ENCODE measurements around the gene E2F4. TPM values are rescaled to one million over a fixed set of nuclear protein-coding genes. Genes with fewer than 3 reads are reported as not detected.

Gene E2F4
- total RNA-seq, 1 experiment from 2014 or later = 74.5 TPM

DNA sequence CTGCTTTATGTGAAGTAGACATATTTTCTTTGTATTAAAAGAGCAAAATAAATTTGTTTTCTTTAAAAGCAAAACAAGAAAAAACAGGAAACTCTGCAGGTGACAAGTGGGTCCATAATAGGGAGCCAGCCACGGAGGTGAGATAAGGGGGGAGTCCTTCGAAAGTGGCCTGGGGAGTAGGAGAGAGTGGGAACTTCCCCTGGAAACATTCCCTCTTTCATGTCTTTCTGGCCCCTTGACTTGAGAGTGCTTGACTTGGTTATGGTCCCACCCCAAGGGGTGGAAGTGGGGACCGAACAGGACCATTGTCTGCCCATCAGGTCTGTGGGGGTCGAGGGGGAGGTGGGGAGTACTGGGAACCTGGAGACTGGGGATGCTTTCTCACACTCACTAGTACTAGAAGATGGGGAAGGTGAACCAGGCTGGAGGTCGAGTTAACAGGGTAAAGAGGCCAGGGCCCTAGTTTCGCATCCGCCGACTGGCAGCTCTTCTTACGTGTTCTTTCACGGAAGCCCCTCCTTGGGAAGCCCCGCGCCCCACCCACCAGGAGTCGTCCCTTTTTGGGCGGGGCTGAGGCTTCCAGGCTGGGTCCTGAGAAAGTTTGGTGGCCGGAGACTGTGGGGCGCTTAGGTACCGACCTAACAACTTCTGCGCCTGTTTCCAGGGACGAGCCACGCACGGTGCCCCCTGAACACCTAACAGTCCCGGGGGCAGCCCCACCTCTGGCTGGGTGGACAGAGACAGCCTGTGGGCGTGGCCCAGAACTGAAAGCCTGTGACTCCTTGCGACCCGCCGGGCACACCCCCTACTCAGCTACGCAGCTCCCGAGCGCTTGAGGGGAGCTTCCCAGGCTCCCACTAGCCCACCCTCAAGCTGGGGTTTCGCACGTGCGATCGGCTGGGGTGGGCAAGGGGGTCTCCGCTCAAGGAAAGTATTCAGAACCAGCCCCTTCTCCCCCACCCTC is 33.0 kb upstream of the E2F4 start:
- ChIA-PET CTCF (no interaction called here), POLR2A (no interaction called here)
- intact Hi-C loops (cut with micrococcal nuclease; ENCODE audit: unreplicated experiment) (loop anchor here (10.0 kb wide), 2 partner anchors 144 to 184 kb away; no protein-coding TSS in a partner anchor), in situ Hi-C loops (cut with HindIII; ENCODE audit: low pct_unique_long_range_greater_than_20kb, low sequenced_read_pairs) (no loop called here)
- no peaks in the 10 kb centered on the region for H3K9me3 ChIP-seq (ENCODE audit: control insufficient read depth, insufficient read depth, low read depth, low read length)
- peaks cover 3% of the 10 kb centered on the region; the same call in 1 of the 2 replicates for H3K4me1 ChIP-seq (ENCODE audit: control insufficient read depth, insufficient read depth, low read length)
- H3K4me3 ChIP-seq (ENCODE audit: low read depth in 2 of 2, low read length in 2 of 2) = peak overlapping the region; percentile 71 to 80
- peak overlapping the region; percentile 65 for H3K27ac ChIP-seq (ENCODE audit: low read length)
- DNase-seq (ENCODE audit: low read depth, low spot score) = no peak
- peak; percentile 43 for ATAC-seq
- no peaks in the 10 kb centered on the region for H3K36me3 ChIP-seq (ENCODE audit: control insufficient read depth, insufficient read depth, low read length)
- BruUV-seq (replicated peaks) = no TSS peak
- TF ChIP-seq POLR2AphosphoS5 (IDR thresholded peaks at IDR 0.05; ENCODE audit: low read depth, low read length) (no peak), SIN3A (IDR thresholded peaks at IDR 0.05; ENCODE audit: borderline replicate concordance, insufficient read depth, low read depth, low read length) (no peak), CTCF (IDR thresholded peaks at IDR 0.05) (no peak), TCF7L2 (IDR thresholded peaks at IDR 0.05; ENCODE audit: low read depth, low read length) (no peak), REST (IDR thresholded peaks at IDR 0.05; ENCODE audit: insufficient read depth in 1 of 2, low read depth in 2 of 2, low read length in 1 of 2) (no peak)
- H3K27me3 ChIP-seq (ENCODE audit: control insufficient read depth, insufficient read depth, low read length) = no peaks in the 10 kb centered on the region

GRCh38 chr16:67161595-67162058 is 30.3 kb upstream of the E2F4 start:
- Histone ChIP-seq H3K27ac (ENCODE audit: low read length) (peak overlapping the region; percentile 55; the same call in 1 of the 2 replicates), H3K9me3 (ENCODE audit: control insufficient read depth, insufficient read depth, low read depth, low read length) (no peaks in the 10 kb centered on the region), H3K4me3 (ENCODE audit: low read depth in 2 of 2, low read length in 2 of 2) (peak overlapping the region; percentile 71 to 80), H3K4me1 (ENCODE audit: control insufficient read depth, insufficient read depth, low read length) (no peaks in the 10 kb centered on the region), H3K27me3 (ENCODE audit: control insufficient read depth, insufficient read depth, low read length) (no peaks in the 10 kb centered on the region), H3K36me3 (ENCODE audit: control insufficient read depth, insufficient read depth, low read length) (no peaks in the 10 kb centered on the region)
- TF ChIP-seq CTCF (IDR thresholded peaks at IDR 0.05) (no peak), TCF7L2 (IDR thresholded peaks at IDR 0.05; ENCODE audit: low read depth, low read length) (no peak), REST (IDR thresholded peaks at IDR 0.05; ENCODE audit: insufficient read depth in 1 of 2, low read depth in 2 of 2, low read length in 1 of 2) (no peak), POLR2AphosphoS5 (IDR thresholded peaks at IDR 0.05; ENCODE audit: low read depth, low read length) (no peak)
- CTCF ChIA-PET = no interaction called here
- intact Hi-C loops (cut with micrococcal nuclease; ENCODE audit: unreplicated experiment) (no loop called here), in situ Hi-C loops (cut with HindIII; ENCODE audit: low pct_unique_long_range_greater_than_20kb, low sequenced_read_pairs) (no loop called here)
- no peak for ATAC-seq
- no peak for DNase-seq (ENCODE audit: low read depth, low spot score)
- BruUV-seq (replicated peaks) = no TSS peak
- POLR2A ChIA-PET = no interaction called here

Data from Panc1 (cell line).